Nephron (organoid): Measurements from ENCODE around the gene HCST.

Source experiments
- H3K27ac Mint-ChIP-seq, 3 experiments: 2 replicates each; pipeline ENCODE4 v1.8.0; 2020; ENCODE audit warnings: mixed read lengths in 3 of 3, mild to moderate bottlenecking in 2 of 3, moderate library complexity in 1 of 3
- H3K27me3 Mint-ChIP-seq: 2 replicates; pipeline ENCODE4 v1.8.0; 2021; ENCODE audit warnings: low read depth, mild to moderate bottlenecking, moderate library complexity, mixed read lengths
- H3K36me3 Mint-ChIP-seq: 2 replicates; pipeline ENCODE4 v1.8.0; 2020; ENCODE audit warnings: low read depth, mixed read lengths
- H3K4me1 Mint-ChIP-seq: 2 replicates; pipeline ENCODE4 v1.8.0; 2020; ENCODE audit warnings: mixed read lengths
- H3K4me3 Mint-ChIP-seq, 3 experiments: 2 replicates each; pipeline ENCODE4 v1.8.0; 2020; ENCODE audit warnings: mild to moderate bottlenecking in 3 of 3, mixed read lengths in 3 of 3, moderate library complexity in 2 of 3
- H3K9me3 Mint-ChIP-seq: 2 replicates; pipeline ENCODE4 v1.8.0; 2020; ENCODE audit warnings: mixed read lengths
- CTCF ChIP-seq, 3 experiments: fragments of 200-600 bp; sonication (generic); IDR thresholded peaks; one replicate each; pipeline ENCODE4 v1.5.0; 2021; ENCODE audit warnings: antibody characterized with exemption in 3 of 3; ENCODE audit not compliant: unreplicated experiment in 3 of 3

The HCST gene

GRCh38 chr19:35860436-35860817, 41.9 kb upstream of the HCST start:
- Mint-ChIP-seq H3K4me3 (peak overlapping the region in 1 of 3 experiments; percentile 76), H3K9me3 (no peaks in the 10 kb centered on the region), H3K4me1 (peaks cover 5% of the 10 kb centered on the region), H3K27ac (no peak overlapping the region), H3K36me3 (peaks cover 10% of the 10 kb centered on the region), H3K27me3 (peaks cover 85% of the 10 kb centered on the region)
- TF ChIP-seq CTCF (IDR thresholded peaks at IDR 0.05; ENCODE audit: unreplicated experiment in 3 of 3) = no peak

GRCh38 chr19:35860818-35861639, 41.3 kb upstream of the HCST start:
- H3K4me3 Mint-ChIP-seq = peak overlapping the region; percentile 33 to 76 (median 49)
- peaks cover 85% of the 10 kb centered on the region for H3K27me3 Mint-ChIP-seq
- H3K9me3 Mint-ChIP-seq = no peaks in the 10 kb centered on the region
- no peak for TF ChIP-seq CTCF (IDR thresholded peaks at IDR 0.05; ENCODE audit: unreplicated experiment in 3 of 3)
- peaks cover 16% of the 10 kb centered on the region for H3K36me3 Mint-ChIP-seq
- H3K27ac Mint-ChIP-seq = peak overlapping the region in 1 of 3 experiments; percentile 61
- no peaks in the 10 kb centered on the region for H3K4me1 Mint-ChIP-seq

- Mint-ChIP-seq H3K36me3 (peaks cover 16% of the 10 kb centered on the region), H3K4me1 (no peaks in the 10 kb centered on the region), H3K27ac (no peak overlapping the region), H3K27me3 (peaks cover 88% of the 10 kb centered on the region), H3K4me3 (peak overlapping the region in 2 of 3 experiments; percentile 33 to 76), H3K9me3 (no peaks in the 10 kb centered on the region)
- no peak for TF ChIP-seq CTCF (IDR thresholded peaks at IDR 0.05; ENCODE audit: unreplicated experiment in 3 of 3)
These were observed 40.6 kb upstream of the HCST start for GRCh38 chr19:35861640-35862160.

- H3K36me3 Mint-ChIP-seq = peaks cover 16% of the 10 kb centered on the region
- H3K4me3 Mint-ChIP-seq = peak overlapping the region in 1 of 3 experiments; percentile 41
- H3K27me3 Mint-ChIP-seq = peaks cover 83% of the 10 kb centered on the region
- no peak for TF ChIP-seq CTCF (IDR thresholded peaks at IDR 0.05; ENCODE audit: unreplicated experiment in 3 of 3)
- H3K4me1 Mint-ChIP-seq = no peaks in the 10 kb centered on the region
- H3K27ac Mint-ChIP-seq = no peak overlapping the region
- H3K9me3 Mint-ChIP-seq = no peaks in the 10 kb centered on the region
These were observed 39.8 kb upstream of the HCST start for GRCh38 chr19:35862528-35862927.

GRCh38 chr19:35863018-35863417, 39.3 kb upstream of the HCST start:
- peaks cover 16% of the 10 kb centered on the region for H3K36me3 Mint-ChIP-seq
- H3K9me3 Mint-ChIP-seq = no peaks in the 10 kb centered on the region
- no peak overlapping the region for H3K27ac Mint-ChIP-seq
- no peaks in the 10 kb centered on the region for H3K4me1 Mint-ChIP-seq
- H3K4me3 Mint-ChIP-seq = peak overlapping the region in 1 of 3 experiments; percentile 38
- no peak for TF ChIP-seq CTCF (IDR thresholded peaks at IDR 0.05; ENCODE audit: unreplicated experiment in 3 of 3)
- H3K27me3 Mint-ChIP-seq = peaks cover 83% of the 10 kb centered on the region
